Naive thymus-derived CD4-positive, alpha-beta T cell (primary cell): ENCODE data around the gene KCNC4. TPM values are rescaled to one million over a fixed set of nuclear protein-coding genes. Genes with fewer than 3 reads are reported as not detected.

ENCODE experiments used
- ATAC-seq: fragments of 150-1000 bp; cut with Tn5 transposase; 2 replicates; pipeline ENCODE4 v1.10.0; 2021; ENCODE audit warnings: mild to moderate bottlenecking, moderate library complexity
- CTCF ChIA-PET: fragments of 350-600 bp; sonication (Branson Sonifier 250); formaldehyde crosslinking; loops from one replicate; lab custom pipeline; 2021; ENCODE audit warnings: antibody characterized with exemption; lab: Charles Lee
- POLR2A ChIA-PET: fragments of 350-600 bp; sonication (Branson Sonifier 250); formaldehyde crosslinking; loops from one replicate; lab custom pipeline; 2021; ENCODE audit warnings: antibody characterized with exemption, inconsistent platforms; lab: Charles Lee
- DNase-seq, 9 donors: peaks; one replicate each; pipeline versions ENCODE4 v3.0.0 to v3.0.0-alpha.2; 2020 to 2022; ENCODE audit warnings: mixed read lengths in 1 of 9
- H3K27ac ChIP-seq: one replicate; pipeline ENCODE4 v1.7.0; 2013; ENCODE audit warnings: mild to moderate bottlenecking, low read depth, low read length, moderate library complexity
- H3K27me3 ChIP-seq, 2 donors: one replicate each; pipeline ENCODE4 v1.7.0; 2013; ENCODE audit warnings: low read length in 2 of 2, mild to moderate bottlenecking in 2 of 2, moderate library complexity in 2 of 2; ENCODE audit not compliant: control insufficient read depth in 2 of 2, insufficient read depth in 2 of 2
- H3K36me3 ChIP-seq, 3 experiments: 1 replicate in 2 of 3; 2 replicates in 1 of 3; pipeline ENCODE4 v1.7.0; 2013; ENCODE audit warnings: low read length in 3 of 3, mild to moderate bottlenecking in 3 of 3, moderate library complexity in 1 of 3; ENCODE audit not compliant: insufficient read depth in 3 of 3, control insufficient read depth in 2 of 3
- H3K4me1 ChIP-seq, 2 donors: one replicate each; pipeline ENCODE4 v1.7.0; 2013; ENCODE audit warnings: low read length in 2 of 2, mild to moderate bottlenecking in 2 of 2, moderate library complexity in 1 of 2; ENCODE audit not compliant: control insufficient read depth in 2 of 2, insufficient read depth in 2 of 2
- H3K4me3 ChIP-seq: 2 replicates; pipeline ENCODE4 v1.7.0; 2013; ENCODE audit warnings: mild to moderate bottlenecking, low read length
- H3K9me3 ChIP-seq, 3 experiments: 1 replicate in 2 of 3; 2 replicates in 1 of 3; pipeline ENCODE4 v1.7.0; 2013; ENCODE audit warnings: low read length in 3 of 3; ENCODE audit not compliant: control insufficient read depth in 2 of 3
- H3K27ac Mint-ChIP-seq, 9 donors: one replicate each; pipeline ENCODE4 v1.8.0; 2020 to 2022; ENCODE audit warnings: mixed read lengths in 9 of 9, mild to moderate bottlenecking in 8 of 9, moderate library complexity in 5 of 9, inconsistent platforms in 2 of 9
- H3K27me3 Mint-ChIP-seq, 5 donors: one replicate each; pipeline ENCODE4 v1.8.0; 2021 to 2022; ENCODE audit warnings: mixed read lengths in 5 of 5, mild to moderate bottlenecking in 1 of 5
- H3K36me3 Mint-ChIP-seq, 5 donors: one replicate each; pipeline ENCODE4 v1.8.0; 2020 to 2022; ENCODE audit warnings: mixed read lengths in 5 of 5, mild to moderate bottlenecking in 3 of 5, inconsistent platforms in 1 of 5
- H3K4me1 Mint-ChIP-seq, 7 donors: one replicate each; pipeline ENCODE4 v1.8.0; 2020 to 2022; ENCODE audit warnings: mixed read lengths in 7 of 7, mild to moderate bottlenecking in 3 of 7, inconsistent platforms in 1 of 7
- H3K4me3 Mint-ChIP-seq, 10 donors: one replicate each; pipeline ENCODE4 v1.8.0; 2020 to 2022; ENCODE audit warnings: mild to moderate bottlenecking in 10 of 10, mixed read lengths in 10 of 10, moderate library complexity in 6 of 10, inconsistent platforms in 2 of 10
- H3K9me3 Mint-ChIP-seq, 11 donors: one replicate each; pipeline ENCODE4 v1.8.0; 2020 to 2022; ENCODE audit warnings: mixed read lengths in 11 of 11, mild to moderate bottlenecking in 4 of 11, inconsistent platforms in 1 of 11, moderate library complexity in 1 of 11
- intact Hi-C, 2 donors: fragments of 100-400 bp; cut with micrococcal nuclease; formaldehyde crosslinking; loops; one replicate each; pipeline ENCODE4 v1.15.1; 2023
- polyA plus RNA-seq, 2 donors: library from polyadenylated mRNA; unstranded; fragments of 300-500 nt; fragmentation: Illumina TruSeq; gene quantifications; one replicate each; pipeline ENCODE4 v1.2.3, GENCODE V29; 2021
- total RNA-seq, 6 experiments: library from RNA in 5 of 6; stranded (reverse) in 5 of 6; gene quantifications; 1 replicate in 5 of 6; 2 replicates in 1 of 6; pipeline ENCODE4 v1.2.3 and lab custom pipeline; 2021 to 2026

The KCNC4 gene
- 10 to 100 TPM in 4 of 5 experiments, 1 to 10 TPM in 1; 5.8 to 18.2 (median 12.4) TPM for total RNA-seq
- polyA plus RNA-seq: 1 to 10 TPM; 1.6 to 2.1 TPM
- total RNA-seq (lab: John Stamatoyannopoulos, UW): 29.3 reads per million, percentile 59 among the genes with 10 or more reads in this experiment

GRCh38 chr1:110209715-110210603, at the start of gene KCNC4:
Gene KCNC4 (plus strand): TSS chr1:110210314. CDS start chr1:110211500, 1,186 bp downstream.
- intact Hi-C loops: loop anchor here (1.0 to 10.0 kb wide), 15 partner anchors 37 to 1265 kb away; partner anchors contain the start of genes ATXN7L2 (in 2 of the 2), STRIP1 (in 2 of the 2), C1orf162 (in 1 of the 2) and GNAI3 (in 1 of the 2)
- CTCF ChIA-PET: interaction anchor here (0.6 to 5.1 kb wide), 9 partner anchors 13 to 556 kb away, joined by 3 to 252 read pairs (median 7); partner anchors contain the start of gene RBM15
- peaks cover 0 to 16% (median 0%) of the 10 kb centered on the region in 5 donors for H3K27me3 Mint-ChIP-seq

DNA sequence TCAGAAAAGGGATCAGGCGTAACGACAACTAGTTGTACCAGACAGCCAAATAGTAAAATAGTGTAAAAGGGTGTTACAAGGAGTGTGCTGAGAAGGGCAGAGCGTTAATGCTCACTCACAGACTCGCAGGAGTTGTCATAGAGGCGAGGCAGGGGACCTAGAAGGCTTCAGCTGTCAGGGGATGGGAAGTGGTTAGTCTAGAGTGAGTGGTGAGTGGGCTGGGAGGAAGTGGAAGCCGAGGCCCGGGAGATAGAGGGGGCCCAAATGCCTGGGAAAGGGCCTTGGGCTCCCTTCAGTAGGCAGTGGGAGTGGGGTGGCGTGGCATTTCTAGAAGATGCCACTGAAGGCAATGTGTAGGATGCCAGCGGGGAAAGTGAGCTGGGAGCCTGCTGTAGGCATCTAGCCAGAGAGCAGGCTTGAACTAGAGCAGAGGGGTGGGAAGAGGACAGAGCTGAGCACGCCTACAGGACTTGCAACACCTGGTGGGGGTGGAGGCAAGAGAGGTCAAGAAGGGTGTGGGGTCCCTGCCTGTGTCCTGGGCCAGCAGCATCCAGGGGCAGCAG, 49.5 kb upstream of the KCNC4 start:
- H3K4me1 Mint-ChIP-seq: peaks cover 0 to 3% (median 0%) of the 10 kb centered on the region in 7 donors
- Histone ChIP-seq H3K9me3 (no peaks in the 10 kb centered on the region), H3K27ac (no peak overlapping the region), H3K36me3 (no peaks in the 10 kb centered on the region), H3K27me3 (no peaks in the 10 kb centered on the region), H3K4me1 (no peaks in the 10 kb centered on the region), H3K4me3 (no peak overlapping the region)
- peaks cover 14 to 39% (median 34%) of the 10 kb centered on the region in 5 donors for H3K27me3 Mint-ChIP-seq
- POLR2A ChIA-PET: no interaction called here
- H3K4me3 Mint-ChIP-seq: no peak overlapping the region
- intact Hi-C loops: no loop called here
- CTCF ChIA-PET: no interaction called here
- no peak overlapping the region for H3K27ac Mint-ChIP-seq
- H3K36me3 Mint-ChIP-seq: peaks cover 0 to 5% (median 3%) of the 10 kb centered on the region in 5 donors
- peak; percentile 10 for ATAC-seq
- DNase-seq: no peak
- peaks cover 0 to 10% (median 6%) of the 10 kb centered on the region in 11 donors for H3K9me3 Mint-ChIP-seq

More at GRCh38 chr1:110209715-110210603, at the start of gene KCNC4:
- DNase-seq (peak; percentile 80 to 93 (median 91)), ATAC-seq (peak; percentile 93)
- Histone ChIP-seq H3K9me3 (no peaks in the 10 kb centered on the region), H3K36me3 (no peaks in the 10 kb centered on the region), H3K27me3 (no peaks in the 10 kb centered on the region), H3K4me1 (peaks cover 7 to 20% of the 10 kb centered on the region in 2 donors), H3K4me3 (peak within 1 kb of the TSS; percentile 72), H3K27ac (peak within 1 kb of the TSS; percentile 89)
- POLR2A ChIA-PET: interaction anchor here (0.6 to 7.7 kb wide), 13 partner anchors 100 to 1248 kb away, joined by 3 to 118 read pairs (median 6); partner anchors contain the start of genes ATXN7L2, RBM15 and STRIP1
- Mint-ChIP-seq H3K27ac (peak within 1 kb of the TSS; percentile 88 to 98 (median 95)), H3K4me1 (peaks cover 31 to 61% (median 42%) of the 10 kb centered on the region in 7 donors), H3K4me3 (peak within 1 kb of the TSS; percentile 86 to 94 (median 88)), H3K36me3 (peaks cover 0 to 4% (median 0%) of the 10 kb centered on the region in 5 donors), H3K9me3 (no peaks in the 10 kb centered on the region)

DNA sequence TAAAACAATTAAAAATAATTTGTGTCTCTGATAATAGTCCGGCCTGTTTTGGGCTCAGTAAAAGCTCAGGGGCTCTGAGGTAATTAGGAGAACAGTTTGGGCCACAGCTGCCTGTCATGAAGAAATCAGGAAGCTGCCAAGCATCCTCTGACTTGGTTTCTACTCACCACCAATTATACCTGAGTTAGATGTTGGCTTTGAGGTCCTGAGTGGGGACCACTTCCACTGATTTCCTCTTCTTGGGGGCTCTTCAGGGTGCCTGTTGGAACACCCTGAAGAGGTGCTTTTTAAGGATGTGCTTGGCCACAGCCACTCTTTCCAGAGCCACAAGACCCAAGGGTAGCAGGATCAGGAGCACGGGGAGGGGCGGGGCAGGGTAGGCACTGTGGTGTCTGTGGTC, 48.9 kb upstream of the KCNC4 start:
- DNase-seq (no peak), ATAC-seq (no peak)
- intact Hi-C loops: no loop called here
- peaks cover 0 to 3% (median 0%) of the 10 kb centered on the region in 7 donors for H3K4me1 Mint-ChIP-seq
- ChIA-PET POLR2A (no interaction called here), CTCF (no interaction called here)
- peaks cover 0 to 10% (median 6%) of the 10 kb centered on the region in 11 donors for H3K9me3 Mint-ChIP-seq
- peaks cover 0 to 5% (median 3%) of the 10 kb centered on the region in 5 donors for H3K36me3 Mint-ChIP-seq
- no peaks in the 10 kb centered on the region for H3K9me3 ChIP-seq
- no peak overlapping the region for H3K27ac Mint-ChIP-seq
- peaks cover 10 to 35% (median 30%) of the 10 kb centered on the region in 5 donors for H3K27me3 Mint-ChIP-seq
- no peaks in the 10 kb centered on the region for H3K36me3 ChIP-seq
- H3K27ac ChIP-seq: no peak overlapping the region
- H3K4me3 ChIP-seq: no peak overlapping the region
- H3K4me1 ChIP-seq: no peaks in the 10 kb centered on the region
- no peaks in the 10 kb centered on the region for H3K27me3 ChIP-seq
- H3K4me3 Mint-ChIP-seq: no peak overlapping the region

DNA sequence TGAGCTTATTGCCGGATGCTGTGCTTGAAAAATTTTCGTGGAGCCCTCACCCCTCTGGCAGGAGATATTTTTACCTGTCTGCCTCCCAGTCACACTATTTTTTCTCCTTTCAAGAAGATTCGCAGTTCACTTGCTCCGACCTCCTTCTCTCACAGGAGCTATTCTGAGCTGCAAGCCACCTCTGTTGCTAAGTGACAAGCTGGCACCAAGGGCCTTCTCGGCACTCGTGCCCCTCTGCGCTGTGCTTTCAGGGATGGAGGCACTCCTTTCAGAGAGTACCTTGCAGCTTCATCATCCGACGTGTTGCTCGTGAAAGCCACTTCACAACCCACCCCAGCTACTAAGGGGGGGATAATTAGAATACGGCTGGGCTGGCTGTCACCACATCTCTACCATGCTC, 48.3 kb upstream of the KCNC4 start:
- no peak overlapping the region for H3K27ac ChIP-seq
- ChIA-PET CTCF (interaction anchor here (0.5 kb wide), 1 partner anchor 92 kb away, joined by 3 read pairs; no protein-coding TSS in a partner anchor), POLR2A (no interaction called here)
- intact Hi-C loops: no loop called here
- Mint-ChIP-seq H3K9me3 (peaks cover 0 to 10% (median 6%) of the 10 kb centered on the region in 11 donors), H3K4me1 (peaks cover 0 to 3% (median 0%) of the 10 kb centered on the region in 7 donors), H3K4me3 (no peak overlapping the region), H3K36me3 (peaks cover 0 to 5% (median 3%) of the 10 kb centered on the region in 5 donors), H3K27ac (no peak overlapping the region), H3K27me3 (peaks cover 10 to 28% (median 23%) of the 10 kb centered on the region in 5 donors)
- no peak for DNase-seq
- no peaks in the 10 kb centered on the region for H3K36me3 ChIP-seq
- ATAC-seq: no peak
- no peak overlapping the region for H3K4me3 ChIP-seq
- no peaks in the 10 kb centered on the region for H3K27me3 ChIP-seq
- H3K4me1 ChIP-seq: no peaks in the 10 kb centered on the region
- H3K9me3 ChIP-seq: no peaks in the 10 kb centered on the region

DNA sequence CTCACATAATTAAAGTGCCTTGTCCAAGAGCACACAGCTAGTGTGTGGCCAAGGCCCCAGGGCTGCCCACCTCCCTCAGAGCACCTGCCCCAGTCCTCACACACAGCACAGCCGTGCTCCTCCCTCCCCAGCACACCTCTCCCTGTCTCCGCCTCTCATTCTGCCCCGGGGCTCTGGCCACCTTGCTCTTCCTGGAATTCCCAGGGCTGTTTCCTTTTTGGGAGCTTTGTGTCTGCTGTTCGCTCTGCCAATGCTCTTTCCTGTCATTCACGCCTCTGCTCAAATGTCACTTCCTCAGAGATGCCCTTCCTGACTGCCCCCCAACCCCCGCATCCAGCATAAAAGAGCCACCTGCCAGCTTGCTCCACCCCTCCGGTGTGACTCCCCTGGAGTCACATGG, 46.5 kb upstream of the KCNC4 start:
- ATAC-seq (no peak), DNase-seq (no peak)
- no peaks in the 10 kb centered on the region for H3K9me3 ChIP-seq
- Mint-ChIP-seq H3K4me1 (peaks cover 0 to 3% (median 0%) of the 10 kb centered on the region in 7 donors), H3K9me3 (peaks cover 0 to 10% (median 2%) of the 10 kb centered on the region in 11 donors), H3K27me3 (peaks cover 5 to 16% (median 11%) of the 10 kb centered on the region in 5 donors), H3K4me3 (no peak overlapping the region), H3K36me3 (no peaks in the 10 kb centered on the region), H3K27ac (no peak overlapping the region)
- ChIA-PET CTCF (no interaction called here), POLR2A (no interaction called here)
- H3K4me3 ChIP-seq: no peak overlapping the region
- H3K36me3 ChIP-seq: no peaks in the 10 kb centered on the region
- no peaks in the 10 kb centered on the region for H3K27me3 ChIP-seq
- intact Hi-C loops: no loop called here
- H3K4me1 ChIP-seq: no peaks in the 10 kb centered on the region
- H3K27ac ChIP-seq: no peak overlapping the region

DNA sequence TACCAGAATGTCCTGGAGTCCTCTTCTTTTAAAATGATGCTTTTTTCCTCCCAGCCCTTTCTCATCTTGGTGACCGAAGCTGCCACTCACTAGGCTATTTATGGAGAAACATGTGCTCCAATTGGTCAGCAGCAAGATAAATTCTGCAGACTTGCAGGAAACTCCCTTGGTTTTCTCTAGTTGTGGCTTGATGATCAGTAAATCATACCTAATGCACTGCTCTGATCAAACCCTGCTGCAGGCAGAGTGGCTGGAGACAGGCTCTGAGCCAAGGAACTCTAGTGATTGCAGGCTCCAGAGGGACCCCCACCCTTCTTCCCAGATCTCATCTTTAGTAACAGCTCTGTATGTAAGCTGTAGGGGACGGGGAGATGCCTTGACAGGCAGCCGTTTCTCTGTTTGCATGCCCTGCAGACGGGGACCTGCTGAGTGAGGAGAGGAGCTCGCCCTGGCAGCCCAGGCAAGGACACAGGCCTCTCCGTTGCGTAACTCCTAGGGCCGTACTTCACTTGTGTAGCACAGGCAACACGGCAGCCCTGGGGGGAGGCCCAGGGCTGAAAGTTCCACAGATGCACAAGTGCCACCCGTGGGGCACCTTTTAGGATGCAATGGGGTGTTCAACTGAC, 45.3 kb upstream of the KCNC4 start:
- DNase-seq: no peak
- Histone ChIP-seq H3K9me3 (no peaks in the 10 kb centered on the region), H3K4me1 (no peaks in the 10 kb centered on the region), H3K27ac (no peak overlapping the region), H3K36me3 (no peaks in the 10 kb centered on the region), H3K4me3 (no peak overlapping the region), H3K27me3 (no peaks in the 10 kb centered on the region)
- peaks cover 2 to 16% (median 10%) of the 10 kb centered on the region in 5 donors for H3K27me3 Mint-ChIP-seq
- peaks cover 0 to 3% (median 0%) of the 10 kb centered on the region in 7 donors for H3K4me1 Mint-ChIP-seq
- no peak for ATAC-seq
- ChIA-PET CTCF (no interaction called here), POLR2A (no interaction called here)
- H3K36me3 Mint-ChIP-seq: no peaks in the 10 kb centered on the region
- H3K27ac Mint-ChIP-seq: no peak overlapping the region
- intact Hi-C loops: no loop called here
- peaks cover 0 to 10% (median 2%) of the 10 kb centered on the region in 11 donors for H3K9me3 Mint-ChIP-seq
- H3K4me3 Mint-ChIP-seq: no peak overlapping the region
